Thoracic aorta (tissue), 2 donors: ENCODE measurements around the gene TMPRSS9. TPM values are rescaled to one million over a fixed set of nuclear protein-coding genes. Genes with fewer than 3 reads are reported as not detected.

Experiments
- ATAC-seq: fragments of 150-250 bp; one replicate; pipeline ENCODE4 v1.8.0; 2017; ENCODE audit warnings: low read depth; ENCODE audit not compliant: insufficient number of reproducible peaks, low FRiP score
- DNase-seq: peaks from one replicate; pipeline ENCODE4 v3.0.0-alpha.2; 2020; ENCODE audit warnings: low spot score
- H3K27ac ChIP-seq, 2 donors: fragments of 200-600 bp; sonication (generic); 1 replicate in 1 of 2; 2 replicates in 1 of 2; pipeline ENCODE4 v1.5.1; 2016; ENCODE audit warnings: mild to moderate bottlenecking in 2 of 2, moderate library complexity in 2 of 2
- H3K27me3 ChIP-seq: fragments of 200-600 bp; sonication (generic); replicated peaks from 2 replicates; pipeline ENCODE4 v1.6.0; 2016; ENCODE audit warnings: mild to moderate bottlenecking; ENCODE audit not compliant: insufficient read depth
- H3K36me3 ChIP-seq: fragments of 200-600 bp; sonication (generic); one replicate; pipeline ENCODE4 v1.5.1; 2016
- H3K4me1 ChIP-seq, 2 donors: fragments of 200-600 bp; sonication (generic); 1 replicate in 1 of 2; 2 replicates in 1 of 2; pipeline versions ENCODE4 v1.5.1 to v1.6.0; 2016; ENCODE audit warnings: low read depth in 2 of 2, mild to moderate bottlenecking in 1 of 2; ENCODE audit not compliant: control insufficient read depth in 1 of 2
- H3K4me3 ChIP-seq: fragments of 200-600 bp; sonication (generic); 2 replicates; pipeline ENCODE4 v1.5.1; 2016; ENCODE audit warnings: mild to moderate bottlenecking
- H3K9me3 ChIP-seq: fragments of 200-600 bp; sonication (generic); 2 replicates; pipeline ENCODE4 v1.5.1; 2016
- CTCF ChIP-seq: fragments of 200-600 bp; sonication (generic); IDR thresholded peaks from one replicate; pipeline ENCODE4 v1.5.1; 2019; ENCODE audit warnings: antibody characterized with exemption
- total RNA-seq, 2 donors: library from RNA; depleted of rRNA; stranded (reverse); fragments of >200 nt; gene quantifications; one replicate each; pipeline versions ENCODE4 v1.1.0 to v1.2.3, GENCODE V29; 2016

The TMPRSS9 gene
- total RNA-seq, 2 donors from 2014 or later: 0.42 to 0.54 TPM

GRCh38 chr19:2317300-2317699 is 42.8 kb upstream of the TMPRSS9 start:
- Histone ChIP-seq H3K36me3 (no peaks in the 10 kb centered on the region), H3K4me3 (no peak overlapping the region), H3K27ac (no peak overlapping the region), H3K9me3 (peaks cover 3% of the 10 kb centered on the region), H3K4me1 (peaks cover 0 to 6% of the 10 kb centered on the region in 2 donors), H3K27me3 (peaks cover 5% of the 10 kb centered on the region)
- no peak for TF ChIP-seq CTCF
- DNase-seq: no peak
- ATAC-seq: no peak

GRCh38 chr19:2317756-2318155 is 42.3 kb upstream of the TMPRSS9 start:
- Histone ChIP-seq H3K4me1 (peaks cover 0 to 6% of the 10 kb centered on the region in 2 donors), H3K27me3 (peaks cover 1% of the 10 kb centered on the region), H3K36me3 (peaks cover 1% of the 10 kb centered on the region), H3K9me3 (peaks cover 3% of the 10 kb centered on the region), H3K4me3 (no peak overlapping the region), H3K27ac (no peak overlapping the region)
- no peak for DNase-seq
- TF ChIP-seq CTCF: no peak
- ATAC-seq: no peak

- Histone ChIP-seq H3K4me1 (peaks cover 0 to 6% of the 10 kb centered on the region in 2 donors), H3K9me3 (peaks cover 3% of the 10 kb centered on the region), H3K4me3 (no peak overlapping the region), H3K27me3 (no peaks in the 10 kb centered on the region), H3K36me3 (peaks cover 7% of the 10 kb centered on the region), H3K27ac (no peak overlapping the region)
- ATAC-seq: no peak
- no peak for DNase-seq
- TF ChIP-seq CTCF: no peak
These were observed 41.1 kb upstream of the TMPRSS9 start for GRCh38 chr19:2318923-2319322.

GRCh38 chr19:2319551-2319950 is 40.5 kb upstream of the TMPRSS9 start:
- TF ChIP-seq CTCF: no peak
- no peak for ATAC-seq
- no peak overlapping the region for H3K27ac ChIP-seq
- peaks cover 7% of the 10 kb centered on the region for H3K36me3 ChIP-seq
- no peak overlapping the region for H3K4me3 ChIP-seq
- H3K27me3 ChIP-seq: no peaks in the 10 kb centered on the region
- H3K4me1 ChIP-seq: peaks cover 0 to 6% of the 10 kb centered on the region in 2 donors
- no peak for DNase-seq
- H3K9me3 ChIP-seq: peaks cover 3% of the 10 kb centered on the region

GRCh38 chr19:2320049-2320448 is 40.0 kb upstream of the TMPRSS9 start:
- H3K27me3 ChIP-seq: no peaks in the 10 kb centered on the region
- no peak for DNase-seq
- H3K36me3 ChIP-seq: peaks cover 7% of the 10 kb centered on the region
- H3K27ac ChIP-seq: no peak overlapping the region
- H3K9me3 ChIP-seq: peaks cover 3% of the 10 kb centered on the region
- no peak for TF ChIP-seq CTCF
- no peak for ATAC-seq
- H3K4me1 ChIP-seq: peaks cover 0 to 6% of the 10 kb centered on the region in 2 donors
- no peak overlapping the region for H3K4me3 ChIP-seq
